ENCODE data around the gene STAG1.
"Not testable (repeated sequence)": the region's sequence is repeated elsewhere in the genome, so short reads cannot be mapped to it uniquely, and the experiment has no call there.

STAG1 gene

DNA sequence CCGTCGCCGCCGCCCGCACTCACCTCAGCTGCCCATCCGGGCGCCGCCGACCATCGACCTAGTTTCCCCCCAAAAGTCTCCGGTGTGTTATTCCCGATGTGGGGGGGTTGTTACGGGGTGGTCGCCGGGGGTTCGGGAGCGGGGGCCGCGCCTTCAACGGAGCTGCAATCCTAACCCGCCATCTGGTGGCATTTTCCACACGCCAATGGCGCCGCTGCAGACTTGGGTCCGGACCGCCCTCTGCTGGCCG is at the start of gene STAG1:
Gene STAG1 (minus strand): TSS at position 207 of the 250 bp plus-strand sequence. CDS start 121,480 bp downstream, outside the sequence.
- no peak for DNase-seq (ENCODE audit: low spot score)

DNA sequence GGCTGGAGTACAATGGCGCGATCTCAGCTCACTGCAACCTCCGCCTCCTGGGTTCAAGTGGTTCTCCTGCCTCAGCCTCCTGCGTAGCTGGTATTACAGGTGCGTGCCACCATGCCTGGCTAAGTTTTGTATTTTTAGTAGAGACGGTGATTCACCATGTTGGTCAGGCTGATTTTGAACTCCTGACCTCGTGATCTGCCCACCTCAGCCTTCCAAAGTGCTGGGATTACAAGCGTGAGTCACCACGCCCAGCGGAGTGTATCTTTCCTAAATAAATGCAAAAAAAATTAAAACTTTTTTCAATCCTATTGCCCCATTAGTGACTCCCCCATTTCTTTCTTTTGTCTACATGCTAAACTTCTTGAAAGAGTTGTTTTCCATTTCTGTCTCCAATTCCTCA is 49.0 kb upstream of the STAG1 start:
- not testable (repeated sequence) for DNase-seq (ENCODE audit: low spot score)

DNA sequence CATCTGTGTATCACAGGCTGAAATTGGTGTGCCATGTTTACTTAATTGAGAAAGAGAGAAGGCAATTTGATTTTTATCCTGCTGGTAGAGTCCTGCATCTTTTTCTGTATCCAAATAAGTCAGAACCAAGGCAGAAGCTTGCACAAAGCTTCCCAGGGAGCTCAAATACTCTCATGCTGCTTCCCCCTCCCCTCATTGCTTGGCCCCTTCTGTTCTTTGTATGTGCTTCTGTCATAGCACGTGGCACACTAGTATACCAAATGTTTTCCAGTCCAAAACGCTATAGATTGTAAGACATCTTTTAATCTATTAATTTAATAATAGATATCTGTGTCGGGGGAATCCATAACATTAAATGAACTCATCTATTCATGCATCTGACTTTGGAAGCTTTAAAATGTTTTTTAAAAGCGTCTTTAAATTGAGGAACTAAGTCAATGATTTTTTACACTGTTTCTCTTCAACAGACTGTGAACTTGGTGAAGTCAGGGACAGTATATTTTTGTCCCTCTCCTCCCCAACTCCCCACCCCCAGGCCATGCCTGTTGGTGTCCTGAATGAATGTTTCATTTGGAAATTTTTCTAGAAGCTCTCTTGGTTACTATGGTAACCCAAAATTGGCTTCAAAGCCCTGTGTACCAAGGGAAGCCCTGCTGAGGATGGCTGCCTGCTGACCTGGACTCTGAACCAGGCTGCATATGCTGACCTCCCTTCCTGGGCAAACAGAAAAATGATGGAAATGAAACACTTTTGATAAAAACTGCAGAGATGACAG is 40.6 kb upstream of the STAG1 start:
- peak; percentile 29 for DNase-seq (ENCODE audit: low spot score)

DNA sequence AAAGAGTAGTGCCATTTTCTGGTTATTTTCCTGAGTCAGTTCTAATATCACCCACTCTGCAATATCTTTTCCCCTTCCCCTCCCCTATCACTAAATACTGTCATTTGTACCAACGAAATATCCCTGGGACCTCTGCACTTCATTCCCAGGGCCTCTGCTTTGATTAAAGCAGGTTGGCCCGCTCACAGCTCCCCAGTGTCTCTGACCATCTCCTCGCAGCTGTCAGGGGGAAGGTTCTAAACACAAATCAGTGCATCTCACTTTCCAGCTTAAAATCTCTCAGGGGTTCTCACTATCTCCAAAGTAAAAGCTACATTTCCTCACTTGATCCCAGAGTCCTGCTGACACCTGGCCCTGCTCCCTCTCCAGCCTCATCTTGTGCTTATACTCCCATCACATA is 38.6 kb upstream of the STAG1 start:
- DNase-seq (ENCODE audit: low spot score): no peak

DNA sequence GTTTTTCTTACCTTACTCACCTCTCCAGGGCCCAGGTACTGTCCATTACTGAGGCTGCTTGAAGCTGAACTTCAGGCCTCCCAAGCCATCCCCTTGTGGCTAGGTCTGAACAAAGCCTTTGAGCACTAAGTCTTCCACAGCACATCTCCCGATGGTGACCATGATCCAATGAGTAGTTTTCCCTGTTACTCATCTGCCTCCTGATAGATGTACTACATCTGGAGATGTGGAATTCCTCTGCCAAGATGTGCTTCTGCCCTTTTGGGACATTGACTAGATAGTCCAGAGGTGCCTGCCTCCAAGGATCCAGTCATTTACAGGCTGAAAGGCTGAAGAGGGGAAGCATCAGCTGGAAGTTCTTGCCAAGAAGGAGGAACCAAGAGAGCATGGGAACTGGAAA is 37.8 kb upstream of the STAG1 start:
- no peak for DNase-seq (ENCODE audit: low spot score)

DNA sequence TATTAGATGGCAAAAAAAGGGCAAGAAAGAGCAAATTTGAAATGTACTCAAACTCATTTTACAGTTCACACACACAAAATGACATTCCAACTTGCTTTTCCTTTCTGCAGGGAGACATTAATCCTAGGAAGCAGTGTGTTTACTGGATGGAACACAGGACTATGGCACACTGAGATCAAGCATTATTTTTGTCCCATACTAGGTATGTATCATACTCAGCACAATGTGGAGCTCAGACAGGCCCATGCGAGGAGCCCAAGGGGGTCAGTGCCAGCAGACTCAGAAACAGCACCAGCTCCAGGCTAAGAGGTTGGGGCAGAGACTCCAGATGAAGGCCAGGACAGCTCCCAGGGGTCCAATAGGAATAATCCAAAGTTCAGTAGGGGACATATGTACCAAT is 36.0 kb upstream of the STAG1 start:
- no peak for DNase-seq (ENCODE audit: low spot score)

DNA sequence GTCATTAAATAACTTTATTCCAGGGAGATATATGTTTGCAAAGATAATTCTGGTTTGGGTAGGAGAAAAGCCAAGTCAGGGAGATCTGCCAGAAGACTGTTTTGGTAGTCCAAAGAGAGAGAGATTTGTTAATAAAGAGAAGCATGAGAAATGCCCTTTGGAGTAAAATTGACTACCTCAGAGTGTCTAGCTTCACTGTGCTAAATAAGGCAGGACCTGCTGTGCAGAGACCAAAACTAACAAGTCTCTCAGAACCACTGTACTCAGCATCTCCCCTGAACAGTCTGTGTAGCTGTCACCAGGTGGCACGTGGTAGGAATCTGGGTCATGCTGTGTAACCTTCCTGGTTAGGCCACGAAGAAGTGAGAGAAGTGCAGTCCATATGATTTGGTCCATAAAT is 35.2 kb upstream of the STAG1 start:
- DNase-seq (ENCODE audit: low spot score): peak; percentile 15

DNA sequence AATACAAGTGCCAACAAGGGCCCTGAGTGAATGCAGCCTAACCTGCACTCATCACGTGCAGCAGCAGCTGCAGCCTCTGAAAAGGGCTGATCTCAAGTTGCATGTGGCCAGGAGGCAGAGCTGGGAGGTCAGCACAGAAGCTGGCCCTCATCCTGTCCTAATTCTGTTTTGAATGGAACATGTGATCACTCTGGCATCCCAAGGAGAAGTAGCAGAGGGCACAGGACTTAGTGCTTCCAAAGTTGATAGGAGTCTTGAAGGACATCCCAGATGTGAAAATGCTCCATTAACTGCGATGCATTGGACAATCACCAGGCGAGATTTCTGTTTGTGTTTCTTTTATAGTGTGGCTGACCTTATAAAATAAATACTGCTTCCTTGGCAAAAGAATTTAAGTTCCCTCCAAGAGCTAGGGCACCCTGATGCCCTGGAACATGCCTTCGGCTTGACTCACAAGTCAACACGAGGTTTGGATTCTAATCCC is 31.6 kb upstream of the STAG1 start:
- no peak for DNase-seq (ENCODE audit: low spot score)

DNA sequence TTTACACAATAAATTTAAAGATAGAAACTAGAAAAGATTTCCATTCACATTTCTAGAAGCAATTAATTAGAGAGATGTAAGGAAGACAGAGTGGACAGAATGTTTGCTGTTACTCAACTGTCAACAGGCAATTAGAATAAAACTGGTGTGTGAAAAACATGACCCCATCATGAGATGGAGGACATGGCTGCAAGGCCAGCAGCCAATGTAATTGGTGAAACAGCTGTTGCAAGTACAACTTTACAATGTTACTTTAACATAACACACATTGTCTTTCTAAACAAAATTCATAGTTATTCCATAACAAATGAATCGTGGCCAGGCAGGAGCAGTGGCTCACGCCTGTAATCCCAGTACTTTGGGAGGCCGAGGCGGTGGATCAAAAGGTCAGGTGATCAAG is 28.6 kb upstream of the STAG1 start:
- DNase-seq (ENCODE audit: low spot score): no peak

DNA sequence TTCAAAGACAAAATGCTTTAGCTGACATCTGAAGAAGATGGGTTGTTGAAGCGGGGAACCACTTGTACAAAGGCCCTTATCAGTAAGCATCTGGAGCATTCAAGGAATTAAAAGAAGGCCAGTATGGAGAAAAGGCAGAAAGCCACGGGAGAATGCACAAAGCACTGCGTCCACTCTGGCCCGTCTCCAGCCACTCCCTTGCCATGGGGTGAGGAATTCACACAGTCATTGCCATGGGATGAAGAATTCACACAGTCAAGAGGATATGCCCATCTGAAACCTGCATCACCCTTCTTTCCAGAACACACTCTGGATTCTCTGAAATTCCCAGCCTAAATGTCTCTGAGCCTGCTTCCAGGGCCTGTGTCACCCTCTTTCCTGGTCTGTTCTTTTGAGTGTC is 26.7 kb upstream of the STAG1 start:
- DNase-seq (ENCODE audit: low spot score): no peak

DNA sequence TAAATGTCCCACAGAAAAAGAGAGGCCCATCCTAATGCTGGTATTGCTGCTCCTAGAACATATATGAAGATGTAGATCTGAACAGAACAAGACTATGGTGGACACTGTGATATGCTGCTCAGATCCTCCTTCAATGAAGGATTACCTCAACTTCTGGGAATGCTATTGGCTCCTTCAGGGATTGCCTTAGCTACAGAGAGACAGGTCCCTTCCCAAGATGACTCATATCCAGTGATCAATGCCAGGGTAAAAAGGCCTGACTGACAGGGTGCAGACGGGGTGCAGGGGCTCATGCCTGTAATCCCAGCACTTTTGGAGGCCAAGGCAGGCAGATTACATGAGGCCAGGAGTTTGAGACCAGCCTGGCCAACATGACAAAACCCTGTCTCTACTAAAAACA is 20.5 kb upstream of the STAG1 start:
- DNase-seq (ENCODE audit: low spot score): no peak

DNA sequence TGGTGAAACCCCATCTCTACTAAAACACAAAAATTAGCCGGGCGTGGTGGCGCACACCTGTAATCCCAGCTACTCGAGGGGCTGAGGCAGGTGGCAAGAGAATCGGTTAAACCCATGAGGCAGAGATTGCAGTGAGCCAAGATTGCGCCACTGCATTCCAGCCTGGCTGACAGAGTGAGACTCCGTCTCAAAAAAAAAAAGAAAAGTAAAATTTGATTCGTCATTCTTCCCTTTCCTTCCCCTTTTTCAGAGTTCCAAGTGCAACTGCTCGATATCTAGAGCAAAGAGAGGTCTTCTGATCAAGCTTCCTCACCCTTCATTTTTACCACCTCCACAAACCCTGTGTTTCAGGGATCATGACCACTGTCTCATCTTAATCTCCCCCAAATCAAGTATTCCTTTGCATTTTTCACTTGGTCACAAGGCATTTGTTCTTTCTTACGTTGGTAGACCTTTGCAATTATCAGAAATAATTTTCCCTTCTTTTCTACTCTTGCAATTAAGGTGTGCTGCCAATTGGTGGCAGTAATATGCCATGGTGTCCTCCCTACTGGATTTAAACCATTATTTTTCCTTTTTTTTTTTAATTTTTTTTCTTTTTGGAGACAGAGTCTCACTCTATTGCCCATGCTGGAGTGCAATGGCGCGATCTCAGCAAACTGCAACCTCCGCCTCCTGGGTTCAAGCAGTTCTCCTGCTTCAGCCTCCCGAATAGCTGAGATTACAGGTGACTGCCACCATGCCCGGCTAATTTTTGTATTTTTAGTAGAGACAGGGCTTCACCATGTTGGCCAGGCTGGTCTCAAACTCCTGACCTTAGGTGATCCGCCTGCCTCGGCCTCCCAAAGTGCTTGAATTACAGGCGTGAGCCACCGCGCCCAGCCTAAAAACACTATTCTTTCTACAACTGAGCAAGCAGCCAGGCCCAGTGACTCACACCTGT is 6.3 kb upstream of the STAG1 start:
- DNase-seq (ENCODE audit: low spot score): not testable (repeated sequence)

DNA sequence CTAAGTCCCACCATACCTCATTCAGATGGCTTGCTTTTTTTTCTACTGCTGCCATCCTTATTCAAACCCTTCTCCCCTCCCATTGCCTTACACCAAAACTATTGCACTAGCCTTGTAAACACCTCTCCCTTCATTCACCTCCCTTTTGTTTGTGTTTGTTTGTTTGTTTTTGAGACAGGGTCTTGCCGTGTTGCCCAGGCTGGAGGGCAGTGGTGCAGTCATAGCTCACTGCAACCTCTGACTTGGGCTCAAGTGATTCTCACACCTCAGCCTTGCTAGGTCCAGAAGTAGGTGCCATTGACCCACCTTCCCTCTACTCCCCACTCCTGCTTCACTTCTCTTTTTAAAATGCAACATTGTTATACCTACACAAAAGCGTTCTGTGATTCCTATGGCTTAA is 3.0 kb upstream of the STAG1 start:
- DNase-seq (ENCODE audit: low spot score): no peak

DNA sequence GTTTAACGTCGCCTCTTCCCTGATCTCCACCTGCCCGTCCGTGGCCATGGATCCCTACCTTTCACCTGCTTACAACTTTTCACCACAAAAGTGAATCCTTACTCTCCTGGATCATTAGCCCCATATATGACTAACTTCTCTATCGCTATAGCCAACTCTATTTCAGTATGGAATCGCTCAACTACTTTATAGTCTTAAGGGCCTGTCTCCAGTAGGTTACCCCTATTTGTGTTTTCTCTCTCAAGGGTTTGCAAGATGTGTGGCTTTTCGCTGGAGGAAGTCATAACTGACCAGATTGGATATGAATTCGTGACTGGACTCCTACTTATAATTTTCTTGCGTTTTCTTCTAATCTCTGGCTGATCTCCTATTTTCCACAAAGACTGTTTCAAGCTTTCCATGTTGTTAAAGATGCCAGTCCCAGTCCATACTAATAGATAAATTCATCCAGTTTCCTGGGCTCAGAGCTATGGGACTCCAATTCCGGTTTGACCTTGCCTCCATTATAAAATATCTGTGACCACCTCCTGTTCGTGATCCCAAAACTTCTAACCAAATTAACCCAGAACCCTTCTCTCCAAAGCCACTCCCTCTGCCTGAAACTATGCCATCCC is 1.3 kb upstream of the STAG1 start:
- DNase-seq (ENCODE audit: low spot score): no peak

DNA sequence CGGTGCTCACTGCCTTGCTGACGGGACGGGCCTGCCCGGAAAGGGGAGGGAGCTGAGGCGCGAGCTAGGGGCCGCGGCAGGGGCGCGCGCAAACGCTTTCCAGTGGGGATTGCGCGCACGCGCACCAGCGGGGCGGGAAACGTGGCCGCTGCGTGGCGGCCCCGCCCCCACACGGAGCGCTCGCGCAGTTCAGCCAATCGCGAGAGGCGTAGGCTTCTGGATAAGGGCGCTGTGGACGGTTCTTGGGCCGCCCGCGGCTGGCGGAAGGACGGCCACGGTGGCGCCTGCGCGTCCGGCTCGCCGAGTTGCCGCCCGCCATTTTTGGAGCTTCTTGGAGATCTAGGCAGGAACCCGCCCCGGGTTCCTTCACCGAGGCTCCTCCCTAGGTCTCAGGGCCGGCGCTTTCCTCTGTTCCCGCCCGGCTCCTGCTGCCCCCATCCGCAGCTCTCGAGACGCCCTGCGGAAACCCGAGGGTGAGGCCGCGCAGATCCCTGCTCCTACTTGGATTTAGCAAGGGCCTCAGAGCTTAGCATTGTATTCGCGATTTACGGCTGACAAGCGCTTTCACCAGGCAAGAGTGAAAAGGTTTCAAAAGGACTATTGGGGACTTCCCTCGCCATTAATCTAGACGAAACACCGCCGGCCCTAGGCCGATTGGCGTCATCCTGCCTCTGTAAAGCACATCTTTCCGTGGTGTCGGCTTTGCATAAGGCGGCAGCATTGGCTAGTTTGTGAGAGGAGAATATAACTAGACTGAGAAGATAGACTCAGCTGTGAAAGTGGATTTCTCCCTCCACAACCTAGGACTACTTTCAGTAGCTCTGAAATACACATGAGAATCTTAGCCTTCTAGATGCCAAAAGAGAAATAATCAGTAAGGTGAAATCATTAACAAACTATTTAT is 496 bp upstream of the STAG1 start:
- DNase-seq (ENCODE audit: low spot score): peak; percentile 98

DNA sequence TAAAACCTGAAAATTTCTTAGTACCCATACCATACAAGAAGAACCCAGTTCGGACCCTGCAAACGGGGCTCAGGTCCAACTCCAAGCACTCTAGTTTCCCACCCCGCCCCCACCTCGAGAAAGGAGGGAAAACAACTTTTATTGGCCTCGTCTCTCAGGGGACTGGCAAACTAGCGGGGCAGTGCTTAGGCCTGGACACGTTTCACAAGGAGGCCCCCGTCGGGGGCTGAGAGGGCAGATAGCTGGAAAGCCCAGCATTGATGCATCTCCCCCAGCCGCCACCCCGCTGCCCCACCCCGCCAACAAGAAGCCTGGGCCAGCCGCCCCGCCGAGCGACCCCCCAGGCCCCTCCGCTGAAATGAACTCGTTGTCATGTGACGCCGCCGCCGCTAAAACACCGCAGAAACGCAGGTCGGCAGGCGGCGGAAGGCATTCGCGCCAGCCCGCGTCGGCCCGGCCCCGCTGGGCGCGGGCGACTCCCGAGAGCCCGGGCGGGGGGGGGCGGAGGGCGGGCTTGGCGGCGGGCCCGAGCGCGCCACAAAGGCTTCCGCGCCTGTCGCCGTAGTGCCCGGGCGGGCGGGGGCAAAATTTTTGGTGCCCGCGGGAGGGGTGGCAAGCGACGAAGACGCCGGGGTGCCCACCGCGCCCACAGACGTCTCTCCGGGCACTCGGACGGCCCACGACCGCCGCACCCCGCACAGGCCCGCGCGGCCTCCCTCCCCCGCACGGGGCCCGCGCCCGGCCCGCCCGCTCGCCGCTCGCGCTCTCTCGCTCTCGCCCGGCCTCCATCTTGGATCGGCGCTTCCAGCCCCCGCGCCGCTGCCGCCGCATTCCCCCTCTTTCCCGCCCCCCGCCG is 634 bp downstream of the STAG1 start:
- peak; percentile 79 for DNase-seq (ENCODE audit: low spot score)

DNA sequence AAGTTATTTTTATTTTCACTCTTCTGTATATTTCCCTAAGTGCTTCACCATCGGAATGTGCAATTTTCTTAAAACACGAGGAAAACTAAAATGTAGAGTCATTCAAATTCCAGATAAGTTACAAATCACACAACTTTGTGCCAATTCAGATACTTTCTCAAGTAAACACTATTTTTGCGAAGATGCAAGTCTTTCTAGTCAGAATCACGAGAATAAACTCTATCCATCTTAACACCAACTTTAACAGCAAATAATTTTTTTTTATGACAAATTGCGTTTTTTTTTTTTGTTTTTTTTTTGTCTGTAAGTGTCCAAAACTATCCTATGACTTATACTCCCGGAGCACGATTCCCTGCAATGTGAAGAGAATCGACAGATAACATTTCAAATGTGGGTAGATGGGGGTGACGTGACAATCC is 1.3 kb downstream of the STAG1 start:
- no peak for DNase-seq (ENCODE audit: low spot score)

DNA sequence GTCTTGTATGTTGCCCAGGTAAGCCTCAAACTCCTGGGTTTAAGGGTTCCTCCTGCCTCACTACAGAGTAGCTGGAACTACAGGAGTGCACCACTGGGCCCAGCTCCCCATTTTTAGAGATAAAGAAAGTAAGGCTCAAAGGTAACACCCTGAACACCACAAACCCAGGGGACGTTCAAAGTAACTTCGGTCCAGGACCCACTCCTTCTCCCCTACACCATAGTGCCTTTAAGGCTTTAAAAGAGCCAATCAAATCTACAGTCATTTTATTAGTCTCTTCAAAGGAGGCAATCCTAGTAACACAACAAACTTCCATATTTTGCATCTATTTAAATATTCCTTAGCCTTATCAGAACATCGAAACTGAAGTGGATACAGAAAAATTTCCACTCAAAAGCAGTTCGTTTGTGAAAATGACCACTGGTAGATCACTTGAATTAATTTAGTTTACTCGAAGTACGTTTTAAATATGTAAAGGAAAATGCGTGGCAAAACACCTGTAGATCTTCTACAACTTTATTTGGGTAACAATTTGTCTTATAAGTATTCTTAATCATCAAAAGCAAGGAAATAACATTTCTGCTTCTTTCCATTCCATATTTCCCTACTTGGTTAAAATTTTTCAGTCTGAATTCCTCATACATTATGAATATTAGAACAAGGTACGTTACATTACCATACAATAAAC is 1.8 kb downstream of the STAG1 start:
- DNase-seq (ENCODE audit: low spot score): peak; percentile 26

DNA sequence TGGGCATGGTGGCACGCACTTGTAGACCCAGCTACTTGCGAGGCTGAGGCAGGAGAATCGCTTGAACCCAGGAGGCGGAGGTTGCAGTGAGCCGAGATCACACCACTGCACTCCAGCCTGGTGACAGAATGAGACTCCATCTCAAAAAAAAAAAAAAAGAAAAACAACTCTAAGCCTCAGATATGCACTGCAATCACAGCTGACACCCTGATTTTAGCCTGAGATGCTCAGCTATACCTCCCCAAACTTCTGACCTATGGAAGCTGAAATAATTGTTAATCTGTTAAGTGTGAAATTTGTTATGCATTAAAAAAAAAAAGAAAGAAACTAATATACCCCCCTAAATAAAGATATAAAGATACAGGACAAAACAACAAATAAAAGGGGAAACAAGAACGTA is 2.6 kb downstream of the STAG1 start:
- DNase-seq (ENCODE audit: low spot score): not testable (repeated sequence)

DNA sequence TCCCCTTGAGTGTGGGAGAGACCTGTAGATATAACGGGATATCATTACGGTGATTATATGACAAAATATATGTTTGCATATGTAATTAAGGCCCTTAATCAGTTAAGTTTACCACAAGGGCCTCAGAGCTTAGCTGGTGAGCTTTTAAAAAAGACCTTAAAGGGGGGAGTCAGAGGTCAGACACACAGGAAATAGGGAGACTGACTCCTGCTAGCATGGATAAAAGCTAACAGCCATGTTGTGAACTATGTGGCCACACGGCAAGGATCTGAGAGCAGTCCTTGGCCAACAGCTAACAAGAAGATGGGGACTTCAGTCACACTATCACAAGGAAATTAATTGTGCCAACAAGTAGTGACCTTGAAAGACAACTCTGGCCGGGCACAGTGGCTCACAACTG is 3.1 kb downstream of the STAG1 start:
- DNase-seq (ENCODE audit: low spot score): no peak

Measured in globus pallidus (tissue), 1 donor.